Measurements from ENCODE around the gene ZDHHC11B. TPM values are rescaled to one million over a fixed set of nuclear protein-coding genes. Genes with fewer than 3 reads are reported as not detected.
A peak's percentile ranks its signal among the peaks of the same experiment; 100 is the strongest.
"Not testable (repeated sequence)": the region's sequence is repeated elsewhere in the genome, so short reads cannot be mapped to it uniquely, and the experiment has no call there.

ZDHHC11B gene
- total RNA-seq, 1 experiment from 2014 or later, result 0.22 TPM

- DNase-seq; H3K27ac ChIP-seq; H3K4me1 ChIP-seq; H3K36me3 ChIP-seq; H3K27me3 ChIP-seq; H3K4me3 ChIP-seq; H3K9me3 ChIP-seq (replicated peaks): not testable (repeated sequence)
These were observed 13.5 kb upstream of the ZDHHC11B start for GRCh38 chr5:797986-798385.

- H3K9me3 ChIP-seq (replicated peaks); H3K27me3 ChIP-seq; H3K27ac ChIP-seq; H3K4me1 ChIP-seq; DNase-seq; H3K36me3 ChIP-seq; H3K4me3 ChIP-seq: not testable (repeated sequence)
These were observed 11.3 kb upstream of the ZDHHC11B start for GRCh38 chr5:795873-796272.

GRCh38 chr5:794948-795347, 10.4 kb upstream of the ZDHHC11B start:
- H3K9me3 ChIP-seq (replicated peaks); DNase-seq; H3K4me1 ChIP-seq; H3K27me3 ChIP-seq; H3K27ac ChIP-seq; H3K4me3 ChIP-seq; H3K36me3 ChIP-seq: not testable (repeated sequence)

- not testable (repeated sequence) for H3K9me3 ChIP-seq (replicated peaks); H3K36me3 ChIP-seq; H3K27ac ChIP-seq; H3K27me3 ChIP-seq; DNase-seq; H3K4me3 ChIP-seq; H3K4me1 ChIP-seq
These were observed 4.2 kb upstream of the ZDHHC11B start for GRCh38 chr5:788703-789102.

- not testable (repeated sequence) for H3K36me3 ChIP-seq; H3K27me3 ChIP-seq; DNase-seq; H3K27ac ChIP-seq; H3K4me3 ChIP-seq; H3K4me1 ChIP-seq; H3K9me3 ChIP-seq (replicated peaks)
These were observed 3.3 kb upstream of the ZDHHC11B start for GRCh38 chr5:787857-788233.

- DNase-seq; H3K27ac ChIP-seq; H3K4me1 ChIP-seq; H3K27me3 ChIP-seq; H3K9me3 ChIP-seq (replicated peaks); H3K36me3 ChIP-seq; H3K4me3 ChIP-seq: not testable (repeated sequence)
These were observed 2.8 kb upstream of the ZDHHC11B start for GRCh38 chr5:787224-787856.

GRCh38 chr5:785181-785705, 714 bp upstream of the ZDHHC11B start:
- not testable (repeated sequence) for H3K9me3 ChIP-seq (replicated peaks); DNase-seq; H3K4me1 ChIP-seq; H3K27me3 ChIP-seq; H3K36me3 ChIP-seq; H3K27ac ChIP-seq; H3K4me3 ChIP-seq

- H3K4me1 ChIP-seq; H3K27me3 ChIP-seq; DNase-seq; H3K9me3 ChIP-seq (replicated peaks); H3K36me3 ChIP-seq; H3K27ac ChIP-seq; H3K4me3 ChIP-seq: not testable (repeated sequence)
These were observed 575 bp downstream of the ZDHHC11B start for GRCh38 chr5:783881-784427.

- H3K4me1 ChIP-seq; H3K27me3 ChIP-seq; H3K27ac ChIP-seq; H3K4me3 ChIP-seq; H3K36me3 ChIP-seq; H3K9me3 ChIP-seq (replicated peaks): not testable (repeated sequence)
- DNase-seq, result peak in 1 of 2 experiments; percentile 40
These were observed 1.3 kb downstream of the ZDHHC11B start for GRCh38 chr5:783049-783802.

- H3K27ac ChIP-seq, H3K27me3 ChIP-seq: not testable (repeated sequence)
These were observed 2.2 kb downstream of the ZDHHC11B start for GRCh38 chr5:782356-782755.

GRCh38 chr5:780571-780970, 4.0 kb downstream of the ZDHHC11B start:
- H3K27me3 ChIP-seq; H3K4me3 ChIP-seq; DNase-seq; H3K4me1 ChIP-seq; H3K9me3 ChIP-seq (replicated peaks); H3K36me3 ChIP-seq; H3K27ac ChIP-seq: not testable (repeated sequence)

More at GRCh38 chr5:782356-782755, 2.2 kb downstream of the ZDHHC11B start:
- DNase-seq; H3K9me3 ChIP-seq (replicated peaks); H3K36me3 ChIP-seq; H3K4me3 ChIP-seq; H3K4me1 ChIP-seq: not testable (repeated sequence)

GRCh38 chr5:778967-779366, 5.6 kb downstream of the ZDHHC11B start:
- H3K36me3 ChIP-seq; H3K27me3 ChIP-seq; DNase-seq; H3K4me1 ChIP-seq; H3K9me3 ChIP-seq (replicated peaks); H3K4me3 ChIP-seq; H3K27ac ChIP-seq: not testable (repeated sequence)

- not testable (repeated sequence) for H3K9me3 ChIP-seq (replicated peaks); H3K4me3 ChIP-seq; H3K4me1 ChIP-seq; H3K27me3 ChIP-seq; DNase-seq; H3K36me3 ChIP-seq; H3K27ac ChIP-seq
These were observed 6.1 kb downstream of the ZDHHC11B start for GRCh38 chr5:778421-778820.

- DNase-seq, result no peak
- H3K27ac ChIP-seq, result no peak overlapping the region
- H3K36me3 ChIP-seq, result no peaks in the 10 kb centered on the region
- H3K4me3 ChIP-seq, result no peak overlapping the region
- no peaks in the 10 kb centered on the region for H3K27me3 ChIP-seq
- no peaks in the 10 kb centered on the region for H3K4me1 ChIP-seq
- no peaks in the 10 kb centered on the region for H3K9me3 ChIP-seq (replicated peaks)
These were observed 6.8 kb downstream of the ZDHHC11B start for GRCh38 chr5:777756-778161.

GRCh38 chr5:776862-777711, 7.4 kb downstream of the ZDHHC11B start:
- Histone ChIP-seq H3K4me3 (no peak overlapping the region), H3K4me1 (no peaks in the 10 kb centered on the region), H3K27me3 (no peaks in the 10 kb centered on the region), H3K9me3 (replicated peaks) (no peaks in the 10 kb centered on the region), H3K36me3 (no peaks in the 10 kb centered on the region), H3K27ac (no peak overlapping the region)
- DNase-seq, result no peak

Measured in SJCRH30 (cell line).